MM.1S (cell line): ENCODE data around the gene NOXO1.
A peak's percentile ranks its signal among the peaks of the same experiment; 100 is the strongest.

ENCODE experiments used
- DNase-seq: peaks from one replicate; pipeline ENCODE4 v3.0.0-alpha.2; 2015
- H2AFZ ChIP-seq: fragments of 300-600 bp; sonication (generic); 2 replicates; pipeline ENCODE4 v1.6.0; 2016; ENCODE audit warnings: antibody characterized with exemption, low read length
- H3F3A ChIP-seq: fragments of 300-600 bp; sonication (generic); 2 replicates; pipeline ENCODE4 v1.6.1; 2016; ENCODE audit warnings: mild to moderate bottlenecking, antibody characterized with exemption, low read length, moderate library complexity, mixed read lengths; ENCODE audit not compliant: insufficient read depth
- H3K27ac ChIP-seq: fragments of 300-600 bp; sonication (generic); 2 replicates; pipeline ENCODE4 v1.5.1; 2016; ENCODE audit warnings: mild to moderate bottlenecking, low read length
- H3K27me3 ChIP-seq: fragments of 300-600 bp; sonication (generic); replicated peaks from 2 replicates; pipeline ENCODE4 v1.6.0; 2016; ENCODE audit warnings: low read length; ENCODE audit not compliant: insufficient read depth
- H3K36me3 ChIP-seq: fragments of 300-600 bp; sonication (generic); replicated peaks from 2 replicates; pipeline ENCODE4 v1.6.1; 2016; ENCODE audit warnings: mild to moderate bottlenecking, low read length, mixed read lengths; ENCODE audit not compliant: insufficient read depth
- H3K4me1 ChIP-seq: fragments of 300-600 bp; sonication (generic); 2 replicates; pipeline ENCODE4 v1.6.1; 2016; ENCODE audit warnings: low read length, mixed read lengths
- H3K4me2 ChIP-seq: fragments of 300-600 bp; sonication (generic); 2 replicates; pipeline ENCODE4 v1.6.0; 2016; ENCODE audit warnings: low read depth, low read length
- H3K4me3 ChIP-seq: fragments of 300-600 bp; sonication (generic); 2 replicates; pipeline ENCODE4 v1.5.1; 2016; ENCODE audit warnings: low read length, mixed read lengths
- H3K79me2 ChIP-seq: fragments of 300-600 bp; sonication (generic); 2 replicates; pipeline ENCODE4 v1.6.1; 2016; ENCODE audit warnings: mixed run types, low read length, mixed read lengths
- H3K9ac ChIP-seq: fragments of 300-600 bp; sonication (generic); 2 replicates; pipeline ENCODE4 v1.6.1; 2016; ENCODE audit warnings: low read length, mixed read lengths
- H3K9me2 ChIP-seq: fragments of 300-600 bp; sonication (generic); replicated peaks from 2 replicates; pipeline ENCODE4 v1.6.1; 2016; ENCODE audit warnings: mild to moderate bottlenecking, low read length, mixed read lengths; ENCODE audit not compliant: insufficient read depth
- H3K9me3 ChIP-seq: fragments of 300-600 bp; sonication (generic); replicated peaks from 2 replicates; pipeline ENCODE4 v1.6.1; 2016; ENCODE audit warnings: mild to moderate bottlenecking, low read length, mixed read lengths; ENCODE audit not compliant: insufficient read depth
- H4K20me1 ChIP-seq: fragments of 300-600 bp; sonication (generic); 2 replicates; pipeline ENCODE4 v1.6.1; 2016; ENCODE audit warnings: mild to moderate bottlenecking, low read length, moderate library complexity, mixed read lengths; ENCODE audit not compliant: insufficient read depth
- EZH2 ChIP-seq: fragments of 300-600 bp; sonication (generic); optimal IDR thresholded peaks from 2 replicates; pipeline ENCODE3; 2017; ENCODE audit warnings: low read depth, mild to moderate bottlenecking, antibody characterized with exemption, low read length, mixed read lengths
- EZH2phosphoT487 ChIP-seq: fragments of 300-600 bp; sonication (generic); IDR thresholded peaks from 2 replicates; pipeline ENCODE4 v1.6.1; 2018; ENCODE audit warnings: antibody characterized with exemption, low read length
- TF ChIP-seq, protein P1 (sequence below): fragments of 300-600 bp; sonication (generic); IDR thresholded peaks from 2 replicates; pipeline ENCODE4 v1.5.1; 2016; ENCODE audit warnings: antibody characterized with exemption, low read length, mixed read lengths

The NOXO1 gene

DNA sequence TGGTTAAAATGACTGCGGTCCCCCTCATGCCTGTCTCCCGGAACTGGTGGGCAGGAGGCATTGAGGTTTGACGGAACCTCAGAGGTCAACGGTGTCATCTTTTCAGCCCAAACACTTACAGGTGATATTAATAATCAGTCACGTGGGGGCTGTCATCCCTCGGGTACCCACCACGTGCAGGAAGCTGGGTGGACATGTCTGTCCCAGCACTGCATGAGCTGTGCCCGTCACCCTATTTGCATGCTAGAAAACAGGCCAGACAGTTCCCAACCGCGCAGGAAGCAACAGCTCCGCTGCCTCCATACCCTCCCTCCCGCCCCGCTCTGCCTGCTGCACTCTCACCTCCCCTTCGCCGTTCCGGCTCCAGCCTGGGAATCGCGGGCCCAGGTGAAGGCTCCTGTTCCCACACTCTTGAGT is 9.9 kb upstream of the NOXO1 start:
- Histone ChIP-seq H3F3A (peaks cover 13% of the 10 kb centered on the region), H3K9me3 (no peaks in the 10 kb centered on the region), H3K4me1 (peaks cover 16% of the 10 kb centered on the region), H3K9me2 (no peaks in the 10 kb centered on the region), H3K36me3 (0 out of 2 replicates have a peak, but pooled peaks cover 4% of the 10 kb centered on the region), H3K27ac (no peak overlapping the region), H3K4me3 (no peak overlapping the region), H3K4me2 (peak overlapping the region; percentile 99; the same call in 1 of the 2 replicates), H4K20me1 (no peaks in the 10 kb centered on the region), H3K9ac (no peak overlapping the region), H2AFZ (no peak overlapping the region), H3K79me2 (no peaks in the 10 kb centered on the region), H3K27me3 (peaks cover 8% of the 10 kb centered on the region)
- no peak for TF ChIP-seq EZH2
- TF ChIP-seq, protein P1, sequence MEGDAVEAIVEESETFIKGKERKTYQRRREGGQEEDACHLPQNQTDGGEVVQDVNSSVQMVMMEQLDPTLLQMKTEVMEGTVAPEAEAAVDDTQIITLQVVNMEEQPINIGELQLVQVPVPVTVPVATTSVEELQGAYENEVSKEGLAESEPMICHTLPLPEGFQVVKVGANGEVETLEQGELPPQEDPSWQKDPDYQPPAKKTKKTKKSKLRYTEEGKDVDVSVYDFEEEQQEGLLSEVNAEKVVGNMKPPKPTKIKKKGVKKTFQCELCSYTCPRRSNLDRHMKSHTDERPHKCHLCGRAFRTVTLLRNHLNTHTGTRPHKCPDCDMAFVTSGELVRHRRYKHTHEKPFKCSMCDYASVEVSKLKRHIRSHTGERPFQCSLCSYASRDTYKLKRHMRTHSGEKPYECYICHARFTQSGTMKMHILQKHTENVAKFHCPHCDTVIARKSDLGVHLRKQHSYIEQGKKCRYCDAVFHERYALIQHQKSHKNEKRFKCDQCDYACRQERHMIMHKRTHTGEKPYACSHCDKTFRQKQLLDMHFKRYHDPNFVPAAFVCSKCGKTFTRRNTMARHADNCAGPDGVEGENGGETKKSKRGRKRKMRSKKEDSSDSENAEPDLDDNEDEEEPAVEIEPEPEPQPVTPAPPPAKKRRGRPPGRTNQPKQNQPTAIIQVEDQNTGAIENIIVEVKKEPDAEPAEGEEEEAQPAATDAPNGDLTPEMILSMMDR = no peak
- no peak for TF ChIP-seq EZH2phosphoT487
- no peak for DNase-seq

DNA sequence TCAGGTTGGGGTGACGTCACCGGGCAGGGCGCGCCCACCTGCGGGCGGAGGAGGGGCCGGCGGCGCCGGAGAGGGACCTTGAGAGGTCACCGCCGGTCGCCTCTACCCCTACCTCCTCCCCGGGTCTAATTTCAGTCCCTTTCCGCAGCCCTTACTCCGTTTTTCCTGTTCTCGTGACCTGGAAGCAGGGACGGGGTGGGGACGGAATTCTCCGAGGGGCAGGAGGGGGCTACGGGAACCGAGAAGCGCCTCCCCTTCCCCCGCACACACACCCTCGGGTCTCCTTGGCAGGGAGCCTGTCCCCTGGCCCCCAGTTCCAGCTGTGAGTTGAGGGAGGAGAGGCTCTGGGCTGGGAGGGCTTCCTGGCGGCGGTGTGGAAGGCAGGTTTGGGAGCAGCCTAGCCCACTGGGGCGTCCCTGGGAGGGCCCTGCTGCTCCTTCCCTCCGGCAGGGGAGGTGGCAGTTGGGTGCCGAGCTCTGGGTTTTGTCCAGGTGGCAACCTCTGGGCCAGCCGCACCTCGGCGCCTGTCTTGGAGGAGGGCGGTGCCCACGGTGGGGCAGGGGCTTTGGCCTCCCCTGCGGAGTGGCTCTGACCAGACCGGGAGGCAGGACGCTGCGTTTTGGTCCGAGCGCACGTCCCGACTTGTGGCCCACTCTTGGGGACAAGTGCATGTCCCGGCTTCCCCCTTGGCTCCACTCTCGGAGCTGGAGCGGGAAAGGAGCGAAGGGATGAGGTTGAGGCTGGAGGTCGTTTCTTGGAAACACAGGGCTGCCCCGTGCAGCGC is 9.3 kb upstream of the NOXO1 start:
- Histone ChIP-seq H3F3A (peaks cover 13% of the 10 kb centered on the region), H3K9me2 (no peaks in the 10 kb centered on the region), H3K79me2 (peaks cover 4% of the 10 kb centered on the region), H4K20me1 (no peaks in the 10 kb centered on the region), H3K4me2 (peak overlapping the region; percentile 99), H3K4me3 (peak overlapping the region; percentile 70), H3K9ac (peak overlapping the region; percentile 55; the same call in 1 of the 2 replicates), H3K36me3 (0 out of 2 replicates have a peak, but pooled peaks cover 4% of the 10 kb centered on the region), H3K4me1 (peaks cover 19% of the 10 kb centered on the region), H3K27ac (no peak overlapping the region), H2AFZ (peak overlapping the region; percentile 84), H3K27me3 (peaks cover 8% of the 10 kb centered on the region), H3K9me3 (no peaks in the 10 kb centered on the region)
- TF ChIP-seq EZH2 (no peak), EZH2phosphoT487 (no peak)
- TF ChIP-seq, protein P1 = no peak
- peak; percentile 52 for DNase-seq

DNA sequence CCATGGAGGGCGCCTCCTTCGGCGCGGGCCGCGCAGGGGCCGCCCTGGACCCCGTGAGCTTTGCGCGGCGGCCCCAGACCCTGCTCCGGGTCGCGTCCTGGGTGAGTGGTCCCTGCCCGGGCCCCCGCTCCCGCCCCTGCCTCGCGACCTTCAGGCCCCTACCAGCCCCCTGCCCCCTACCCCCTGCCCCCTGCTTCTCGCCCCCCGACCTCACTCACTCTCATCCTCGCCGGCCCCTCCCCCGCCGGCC is 8.8 kb upstream of the NOXO1 start:
- Histone ChIP-seq H3K79me2 (peaks cover 10% of the 10 kb centered on the region), H4K20me1 (no peaks in the 10 kb centered on the region), H3K9me3 (no peaks in the 10 kb centered on the region), H3K27ac (no peak overlapping the region), H3K9ac (no peak overlapping the region; the same call in 1 of the 2 replicates), H3K36me3 (0 out of 2 replicates have a peak, but pooled peaks cover 4% of the 10 kb centered on the region), H3K4me1 (peaks cover 25% of the 10 kb centered on the region), H2AFZ (peak overlapping the region; percentile 84; the same call in 1 of the 2 replicates), H3K27me3 (peaks cover 8% of the 10 kb centered on the region), H3K4me3 (peak overlapping the region; percentile 70; the same call in 1 of the 2 replicates), H3K9me2 (no peaks in the 10 kb centered on the region), H3K4me2 (peak overlapping the region; percentile 99; the same call in 1 of the 2 replicates), H3F3A (peaks cover 15% of the 10 kb centered on the region)
- TF ChIP-seq, protein P1 = no peak
- TF ChIP-seq EZH2 = no peak
- TF ChIP-seq EZH2phosphoT487 = no peak
- DNase-seq = no peak
